H1 (cell line): ENCODE data around the gene ZBTB34. TPM values are rescaled to one million over a fixed set of nuclear protein-coding genes. Genes with fewer than 3 reads are reported as not detected.

Experiments
- CTCF ChIA-PET: fragments of 300-600 bp; sonication (Branson Sonifier 250); formaldehyde crosslinking; loops from one replicate; lab custom pipeline; 2021; ENCODE audit not compliant: partially characterized antibody; lab: Charles Lee
- POLR2A ChIA-PET: fragments of 300-600 bp; sonication (Branson Sonifier 250); formaldehyde crosslinking; loops from one replicate; lab custom pipeline; 2021; ENCODE audit warnings: inconsistent platforms; ENCODE audit not compliant: partially characterized antibody; lab: Charles Lee
- DNase-seq, 2 experiments: peaks; one replicate each; pipeline versions ENCODE4 v3.0.0 to v3.0.0-alpha.2; 2010 to 2022; ENCODE audit warnings: low spot score in 2 of 2, low read depth in 1 of 2, mixed read lengths in 1 of 2
- FAIRE-seq: peaks from 2 replicates; lab custom pipeline; 2011; peaks lifted over from hg19 to GRCh38; lab: Jason Lieb, UNC
- H2AFZ ChIP-seq: 2 replicates; pipeline ENCODE4 v1.8.1; 2012; ENCODE audit warnings: low read length, inconsistent platforms
- H2AK5ac ChIP-seq: 2 replicates; pipeline ENCODE4 v1.6.1; 2013; ENCODE audit warnings: low read depth, low read length
- H2BK120ac ChIP-seq: replicated peaks from 2 replicates; pipeline ENCODE3; 2013; ENCODE audit warnings: low read depth, low read length, inconsistent platforms
- H2BK12ac ChIP-seq: 2 replicates; pipeline ENCODE4 v1.6.1; 2013; ENCODE audit warnings: low read depth, low read length
- H2BK15ac ChIP-seq: 2 replicates; pipeline ENCODE4 v1.6.1; 2013; ENCODE audit warnings: low read length
- H2BK20ac ChIP-seq: 2 replicates; pipeline ENCODE4 v1.6.1; 2013; ENCODE audit warnings: low read length
- H2BK5ac ChIP-seq: 2 replicates; pipeline ENCODE4 v1.6.1; 2013; ENCODE audit warnings: low read depth, low read length
- H3K14ac ChIP-seq: 2 replicates; pipeline ENCODE4 v1.6.1; 2013; ENCODE audit warnings: inconsistent platforms; ENCODE audit not compliant: insufficient read length
- H3K18ac ChIP-seq: 2 replicates; pipeline ENCODE4 v1.6.1; 2013; ENCODE audit warnings: low read length; ENCODE audit errors: extremely low read depth
- H3K23ac ChIP-seq: 2 replicates; pipeline ENCODE4 v1.6.1; 2013; ENCODE audit warnings: inconsistent platforms; ENCODE audit not compliant: insufficient read length
- H3K23me2 ChIP-seq: 2 replicates; pipeline ENCODE4 v1.6.1; 2013; ENCODE audit warnings: low read depth, low read length
- H3K27ac ChIP-seq: 2 replicates; pipeline ENCODE4 v1.6.1; 2011; ENCODE audit warnings: low read depth, low read length, inconsistent platforms
- H3K27me3 ChIP-seq, 4 experiments: replicated peaks in 1 of 4; 1 replicate in 1 of 4; 2 replicates in 3 of 4; pipeline versions ENCODE4 v1.6.1 to v1.8.1; 2011 to 2013; ENCODE audit warnings: low read length in 3 of 4, mild to moderate bottlenecking in 3 of 4, inconsistent platforms in 2 of 4, mixed read lengths in 2 of 4, moderate library complexity in 1 of 4; ENCODE audit not compliant: control insufficient read depth in 3 of 4, insufficient read depth in 3 of 4; ENCODE audit errors: extremely low read depth in 1 of 4
- H3K36me3 ChIP-seq, 4 experiments: 2 replicates each; pipeline versions ENCODE4 v1.6.1 to v1.8.1; 2011 to 2013; ENCODE audit warnings: mild to moderate bottlenecking in 4 of 4, low read length in 3 of 4, moderate library complexity in 2 of 4, control low read depth in 1 of 4, inconsistent platforms in 1 of 4; ENCODE audit not compliant: insufficient read depth in 4 of 4, control insufficient read depth in 2 of 4
- H3K4ac ChIP-seq: replicated peaks from 2 replicates; pipeline ENCODE3; 2013; ENCODE audit warnings: low read length, low read depth, mixed read lengths, inconsistent platforms; ENCODE audit not compliant: insufficient read length
- H3K4me1 ChIP-seq, 4 experiments: replicated peaks in 1 of 4; 1 replicate in 1 of 4; 2 replicates in 3 of 4; pipeline versions ENCODE4 v1.6.1 to v1.8.1; 2011 to 2013; ENCODE audit warnings: low read length in 3 of 4, inconsistent platforms in 2 of 4, mixed read lengths in 1 of 4; ENCODE audit not compliant: insufficient read depth in 4 of 4, control insufficient read depth in 3 of 4
- H3K4me2 ChIP-seq, 2 experiments: 2 replicates each; pipeline versions ENCODE4 v1.6.1 to v1.8.1; 2011 to 2013; ENCODE audit warnings: low read depth in 2 of 2, low read length in 2 of 2, control low read depth in 1 of 2, inconsistent platforms in 1 of 2, mild to moderate bottlenecking in 1 of 2; ENCODE audit not compliant: insufficient read depth in 1 of 2
- H3K4me3 ChIP-seq, 4 experiments: fragments of 200-600, 300-600 bp in 1 of 4; sonication (generic), shearing (Covaris generic), sonication (Bioruptor Twin) in 1 of 4; 2 replicates each; pipeline versions ENCODE4 v1.5.1 to v1.8.1; 2011 to 2016; ENCODE audit warnings: low read length in 4 of 4, low read depth in 3 of 4, control low read depth in 2 of 4, inconsistent platforms in 2 of 4, mild to moderate bottlenecking in 2 of 4, mixed read lengths in 1 of 4, moderate library complexity in 1 of 4; ENCODE audit not compliant: insufficient read depth in 2 of 4; ENCODE audit errors: extremely low read depth in 1 of 4
- H3K56ac ChIP-seq: replicated peaks from 2 replicates; pipeline ENCODE3; 2013; ENCODE audit warnings: low read depth, mild to moderate bottlenecking, mixed read lengths, low read length, inconsistent platforms; ENCODE audit not compliant: insufficient read length
- H3K79me1 ChIP-seq: 2 replicates; pipeline ENCODE4 v1.6.1; 2013; ENCODE audit warnings: low read depth, low read length, control low read depth
- H3K79me2 ChIP-seq, 2 experiments: 2 replicates each; pipeline versions ENCODE4 v1.6.1 to v1.8.1; 2012 to 2013; ENCODE audit warnings: low read length in 2 of 2, mild to moderate bottlenecking in 2 of 2, inconsistent platforms in 1 of 2; ENCODE audit not compliant: insufficient read depth in 2 of 2, control insufficient read depth in 1 of 2
- H3K9ac ChIP-seq, 4 experiments: replicated peaks in 1 of 4; 1 replicate in 1 of 4; 2 replicates in 3 of 4; pipeline versions ENCODE4 v1.6.1 to v1.8.1; 2011 to 2013; ENCODE audit warnings: low read depth in 3 of 4, low read length in 3 of 4, control low read depth in 2 of 4, mild to moderate bottlenecking in 2 of 4, moderate library complexity in 2 of 4, inconsistent platforms in 1 of 4; ENCODE audit errors: extremely low read depth in 1 of 4
- H3K9me3 ChIP-seq, 2 experiments: 2 replicates each; pipeline versions ENCODE4 v1.6.1 to v1.8.1; 2012 to 2013; ENCODE audit warnings: mild to moderate bottlenecking in 2 of 2, moderate library complexity in 2 of 2, control low read depth in 1 of 2, inconsistent platforms in 1 of 2, low read depth in 1 of 2, low read length in 1 of 2, mixed read lengths in 1 of 2; ENCODE audit not compliant: insufficient read depth in 2 of 2
- H4K20me1 ChIP-seq, 2 experiments: replicated peaks in 1 of 2; 2 replicates each; pipeline versions ENCODE3 to v1.8.1; 2011 to 2013; ENCODE audit warnings: inconsistent platforms in 2 of 2, low read length in 2 of 2, mild to moderate bottlenecking in 1 of 2; ENCODE audit not compliant: insufficient read depth in 2 of 2, control insufficient read depth in 1 of 2
- H4K5ac ChIP-seq: 2 replicates; pipeline ENCODE4 v1.6.1; 2013; ENCODE audit warnings: low read length, low read depth, mixed read lengths, inconsistent platforms; ENCODE audit not compliant: insufficient read length
- H4K8ac ChIP-seq: 2 replicates; pipeline ENCODE4 v1.8.0; 2013; ENCODE audit warnings: mild to moderate bottlenecking, moderate library complexity, low read length, inconsistent platforms; ENCODE audit not compliant: insufficient read depth; ENCODE audit errors: extremely low read depth
- H4K91ac ChIP-seq: replicated peaks from 2 replicates; pipeline ENCODE3; 2013; ENCODE audit warnings: low read length, mixed read lengths, inconsistent platforms; ENCODE audit not compliant: insufficient read length
- BCL11A ChIP-seq, 2 experiments: IDR thresholded peaks; one replicate each; pipeline ENCODE4 v1.6.1; 2011; ENCODE audit warnings: low read depth in 2 of 2, low read length in 2 of 2, mild to moderate bottlenecking in 2 of 2
- RXRA ChIP-seq: IDR thresholded peaks from 2 replicates; pipeline ENCODE4 v1.6.1; 2011; ENCODE audit warnings: low read depth, mild to moderate bottlenecking, low read length, moderate library complexity; ENCODE audit not compliant: insufficient read depth
- SIX5 ChIP-seq: IDR thresholded peaks from 2 replicates; pipeline ENCODE4 v1.6.1; 2011; ENCODE audit warnings: mild to moderate bottlenecking, low read depth, low read length
- WGBS, 2 experiments: shearing (Covaris generic) in 1 of 2; methylation state at CpG; one replicate each; pipeline versions ENCODE4 v1.1.6 to v1.1.7; 2013 to 2015; ENCODE audit warnings: low lambda C conversion rate in 2 of 2, mixed read lengths in 2 of 2, inconsistent platforms in 1 of 2, low coverage in 1 of 2, missing lambda C conversion rate in 1 of 2; ENCODE audit not compliant: insufficient replicate concordance in 2 of 2, insufficient coverage in 1 of 2, insufficient read length in 1 of 2; ENCODE audit errors: extremely low coverage in 1 of 2, missing lambda C conversion rate in 1 of 2; 5-methylcytosine and 5-hydroxymethylcytosine counted together
- polyA plus RNA-seq, 7 experiments: library from polyadenylated mRNA; depleted of rRNA in 3 of 7; stranded (reverse) in 5 of 7; unstranded in 2 of 7; fragments of >200 nt in 5 of 7; fragments of 200-250 nt in 2 of 7; gene quantifications; 1 replicate in 5 of 7; 2 replicates in 1 of 7; 4 replicates in 1 of 7; pipeline versions ENCODE4 v1.2.1 to v1.2.3, GENCODE V29; 2011 to 2013; ENCODE audit warnings: missing spikeins in 2 of 7, mixed read lengths in 2 of 7
- total RNA-seq: library from RNA; stranded (reverse); fragmentation: NEBNext Ultra II Directional; extraction: Animal tissue kit (Norgen Biotek cat#: 25700); gene quantifications from 2 replicates; pipeline ENCODE4 v1.2.1, GENCODE V29; 2021
- TF ChIP-seq, protein P1 (sequence below): IDR thresholded peaks from 2 replicates; pipeline ENCODE4 v1.6.1; 2011; ENCODE audit warnings: low read depth, mild to moderate bottlenecking, low read length; ENCODE audit not compliant: insufficient read depth

The ZBTB34 gene
- total and polyA plus RNA-seq, 2 of the 8 experiments (the other 6 are each of a cell fraction or from before 2014, with no cell fraction given) = 8.2 to 15.9 TPM

GRCh38 chr9:126926364-126926763, 65.9 kb downstream of the ZBTB34 start:
- peak overlapping the region; percentile 2 for H3K4ac ChIP-seq
- H4K8ac ChIP-seq = no peak overlapping the region
- H3K23me2 ChIP-seq = no peaks in the 10 kb centered on the region
- WGBS, 2 experiments = 100% methylated on average over 2 of the region's 2 CpGs; no CpG with 5 or more reads in 1 of the 2 experiments
- H3K4me3 ChIP-seq = no peak overlapping the region
- H4K5ac ChIP-seq = no peak overlapping the region
- H3K27ac ChIP-seq = no peak overlapping the region
- H2BK120ac ChIP-seq = no peak overlapping the region
- DNase-seq = no peak
- H2AK5ac ChIP-seq = no peak overlapping the region
- H4K91ac ChIP-seq = no peak overlapping the region
- H2BK20ac ChIP-seq = no peak overlapping the region
- no peak for FAIRE-seq
- H3K23ac ChIP-seq = no peak overlapping the region
- H3K79me2 ChIP-seq = peaks cover 0 to 19% of the 10 kb centered on the region in 2 experiments; a peak in 1 of 4 replicates
- peaks cover 8 to 22% of the 10 kb centered on the region in 2 experiments for H4K20me1 ChIP-seq
- H3K4me1 ChIP-seq = no peaks in the 10 kb centered on the region
- H3K14ac ChIP-seq = no peak overlapping the region
- no peak overlapping the region for H3K18ac ChIP-seq
- H2BK15ac ChIP-seq = no peak overlapping the region
- TF ChIP-seq BCL11A (IDR thresholded peaks at IDR 0.05; ENCODE audit: low read depth in 2 of 2, low read length in 2 of 2) (no peak), SIX5 (no peak), RXRA (no peak)
- TF ChIP-seq, protein P1, sequence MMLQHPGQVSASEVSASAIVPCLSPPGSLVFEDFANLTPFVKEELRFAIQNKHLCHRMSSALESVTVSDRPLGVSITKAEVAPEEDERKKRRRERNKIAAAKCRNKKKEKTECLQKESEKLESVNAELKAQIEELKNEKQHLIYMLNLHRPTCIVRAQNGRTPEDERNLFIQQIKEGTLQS = no peak
- peaks cover 2% of the 10 kb centered on the region for H3K79me1 ChIP-seq
- H3K4me2 ChIP-seq = no peak overlapping the region
- CTCF ChIA-PET = interaction anchor here (0.6 to 3.8 kb wide), 7 partner anchors 9 to 237 kb away, joined by 3 to 16 read pairs (median 8); no protein-coding TSS in a partner anchor
- H3K56ac ChIP-seq = no peak overlapping the region
- no peaks in the 10 kb centered on the region for H3K9me3 ChIP-seq
- H2BK5ac ChIP-seq = no peak overlapping the region
- H3K36me3 ChIP-seq = no peaks in the 10 kb centered on the region; a peak in 1 of 8 replicates
- POLR2A ChIA-PET = interaction anchor here (1.0 kb wide), 1 partner anchor 11 kb away, joined by 3 read pairs; no protein-coding TSS in a partner anchor
- no peak overlapping the region; a peak in 1 of 7 replicates for H3K9ac ChIP-seq
- no peak overlapping the region for H2AFZ ChIP-seq
- peaks cover 0 to 6% (median 0%) of the 10 kb centered on the region in 4 experiments; a peak in 2 of 7 replicates for H3K27me3 ChIP-seq
- no peak overlapping the region for H2BK12ac ChIP-seq
